ENCODE data around the gene FARP1. TPM values are rescaled to one million over a fixed set of nuclear protein-coding genes. Genes with fewer than 3 reads are reported as not detected.

FARP1 gene
- total and polyA plus RNA-seq, 10 of the 15 experiments (the other 5 are each of a cell fraction or from before 2014, with no cell fraction given): 0.17 to 6.9 (median 0.68) TPM

DNA sequence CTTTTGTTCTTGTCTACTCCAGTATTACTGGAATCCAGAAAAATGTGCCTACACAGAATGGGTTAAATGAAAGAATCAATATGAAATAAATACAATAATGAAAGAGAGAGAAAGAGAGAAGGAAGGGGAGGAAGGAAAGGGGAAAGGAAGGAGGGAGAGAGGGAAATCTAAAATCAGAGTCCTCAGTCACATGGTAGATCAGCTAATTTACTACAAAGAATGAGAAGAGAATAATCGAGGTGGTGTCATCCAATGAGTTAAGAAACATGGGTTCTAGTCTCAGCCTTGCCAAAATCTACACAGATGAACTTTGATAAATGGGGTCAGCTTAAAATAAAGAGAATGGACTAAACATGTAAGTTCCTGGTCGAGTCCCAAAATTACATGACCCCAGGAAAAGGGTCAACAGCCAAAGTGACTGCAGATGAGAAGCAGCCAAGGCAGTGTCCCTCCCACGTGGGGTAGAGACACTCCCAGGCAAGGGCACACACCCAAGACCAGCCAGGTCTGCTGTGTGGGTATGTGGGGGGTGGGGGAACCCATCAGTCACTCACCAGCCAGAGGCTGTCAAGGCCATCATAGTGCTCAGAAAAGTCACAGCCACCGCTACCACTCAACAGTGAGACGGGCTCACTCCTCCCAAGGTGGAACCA, 330.4 kb downstream of the FARP1 start (continued):
- no peak for TF ChIP-seq E2F4 (IDR thresholded peaks at IDR 0.05; ENCODE audit: low read depth, low read length)
- TF ChIP-seq, protein P1, sequence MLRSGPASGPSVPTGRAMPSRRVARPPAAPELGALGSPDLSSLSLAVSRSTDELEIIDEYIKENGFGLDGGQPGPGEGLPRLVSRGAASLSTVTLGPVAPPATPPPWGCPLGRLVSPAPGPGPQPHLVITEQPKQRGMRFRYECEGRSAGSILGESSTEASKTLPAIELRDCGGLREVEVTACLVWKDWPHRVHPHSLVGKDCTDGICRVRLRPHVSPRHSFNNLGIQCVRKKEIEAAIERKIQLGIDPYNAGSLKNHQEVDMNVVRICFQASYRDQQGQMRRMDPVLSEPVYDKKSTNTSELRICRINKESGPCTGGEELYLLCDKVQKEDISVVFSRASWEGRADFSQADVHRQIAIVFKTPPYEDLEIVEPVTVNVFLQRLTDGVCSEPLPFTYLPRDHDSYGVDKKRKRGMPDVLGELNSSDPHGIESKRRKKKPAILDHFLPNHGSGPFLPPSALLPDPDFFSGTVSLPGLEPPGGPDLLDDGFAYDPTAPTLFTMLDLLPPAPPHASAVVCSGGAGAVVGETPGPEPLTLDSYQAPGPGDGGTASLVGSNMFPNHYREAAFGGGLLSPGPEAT (IDR thresholded peaks at IDR 0.05; ENCODE audit: low read depth): no peak

DNA sequence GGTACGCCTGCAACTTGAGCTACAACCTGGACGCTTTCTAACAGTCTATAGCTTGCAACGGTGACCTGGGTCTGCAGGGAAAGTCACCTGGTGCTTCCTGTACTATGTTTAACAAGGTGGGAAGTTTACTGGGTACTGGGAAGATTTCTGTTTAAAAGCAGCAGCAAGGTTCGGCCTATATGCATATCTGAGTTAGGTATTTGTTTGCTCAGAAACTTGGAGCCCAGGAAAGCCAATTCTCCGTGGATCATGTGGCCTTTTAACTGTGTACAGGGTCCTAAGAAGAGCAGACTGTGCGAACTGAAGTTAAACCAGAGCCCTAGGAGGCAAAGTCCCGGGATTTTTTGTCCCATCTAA, 330.9 kb downstream of the FARP1 start:
- TF ChIP-seq ETV6 (conservative IDR thresholded peaks at IDR 0.05 in 1 of 2, IDR thresholded peaks at IDR 0.05 in 1 of 2; ENCODE audit: borderline replicate concordance in 1 of 2, low read depth in 1 of 2) (no peak), ZBED1 (IDR thresholded peaks at IDR 0.05; ENCODE audit: borderline replicate concordance) (no peak), PAX8 (IDR thresholded peaks at IDR 0.05) (no peak), KAT2A (conservative IDR thresholded peaks at IDR 0.05; ENCODE audit: control insufficient read depth, low read depth, low read length) (no peak), IKZF2 (IDR thresholded peaks at IDR 0.05) (no peak)
- Histone ChIP-seq H3K9me3 (replicated peaks; ENCODE audit: control insufficient read depth, insufficient read depth, low read length) (no peaks in the 10 kb centered on the region), H3K27me3 (replicated peaks in 1 of 2; ENCODE audit: control insufficient read depth in 2 of 2, insufficient read depth in 2 of 2, low read length in 1 of 2) (no peaks in the 10 kb centered on the region), H3K4me3 (no peak overlapping the region), H3K4me2 (ENCODE audit: control insufficient read depth, insufficient read depth) (no peak overlapping the region), H3K79me2 (ENCODE audit: control insufficient read depth, insufficient read depth, low read length) (peaks cover 28% of the 10 kb centered on the region), H3K9ac (ENCODE audit: control insufficient read depth, insufficient read depth, low read length) (no peak overlapping the region), H3K27ac (ENCODE audit: control insufficient read depth, insufficient read depth) (no peak overlapping the region), H4K20me1 (ENCODE audit: control insufficient read depth, insufficient read depth) (no peaks in the 10 kb centered on the region; the same call in 1 of the 2 replicates), H3K4me1 (ENCODE audit: control insufficient read depth, insufficient read depth, low read length) (peaks cover 27% of the 10 kb centered on the region), H2AFZ (ENCODE audit: control insufficient read depth, low read depth, low read length) (no peak overlapping the region), H3K36me3 (ENCODE audit: control insufficient read depth in 2 of 2, insufficient read depth in 2 of 2, low read length in 1 of 2) (peaks cover 28 to 39% of the 10 kb centered on the region in 2 experiments)
- 96% methylated on average over 7 of the region's 7 CpGs for WGBS (ENCODE audit: insufficient coverage, insufficient replicate concordance, low lambda C conversion rate, missing lambda C conversion rate)
- CTCF ChIA-PET: interaction anchor here (0.6 to 1.3 kb wide), 2 partner anchors 179 to 208 kb away, joined by 4 read pairs; no protein-coding TSS in a partner anchor
- SMC1A ChIA-PET (ENCODE audit: uncharacterized antibody, unreplicated experiment): interaction anchor here (2.2 kb wide), 1 partner anchor 9 kb away, joined by 7 read pairs; no protein-coding TSS in a partner anchor
- ATAC-seq (no peak), DNase-seq (ENCODE audit: low read depth, low spot score) (no peak), FAIRE-seq (no peak)
- intact Hi-C loops (cut with micrococcal nuclease; ENCODE audit: unreplicated experiment) (no loop called here), in situ Hi-C loops (cut with MboI) (no loop called here)
- POLR2A ChIA-PET: no interaction called here
- RAD21 ChIA-PET (ENCODE audit: unreplicated experiment): no interaction called here
- no TSS peak for BruUV-seq (replicated peaks)
